ENCODE measurements around the gene PRTFDC1.

PRTFDC1 gene

DNA sequence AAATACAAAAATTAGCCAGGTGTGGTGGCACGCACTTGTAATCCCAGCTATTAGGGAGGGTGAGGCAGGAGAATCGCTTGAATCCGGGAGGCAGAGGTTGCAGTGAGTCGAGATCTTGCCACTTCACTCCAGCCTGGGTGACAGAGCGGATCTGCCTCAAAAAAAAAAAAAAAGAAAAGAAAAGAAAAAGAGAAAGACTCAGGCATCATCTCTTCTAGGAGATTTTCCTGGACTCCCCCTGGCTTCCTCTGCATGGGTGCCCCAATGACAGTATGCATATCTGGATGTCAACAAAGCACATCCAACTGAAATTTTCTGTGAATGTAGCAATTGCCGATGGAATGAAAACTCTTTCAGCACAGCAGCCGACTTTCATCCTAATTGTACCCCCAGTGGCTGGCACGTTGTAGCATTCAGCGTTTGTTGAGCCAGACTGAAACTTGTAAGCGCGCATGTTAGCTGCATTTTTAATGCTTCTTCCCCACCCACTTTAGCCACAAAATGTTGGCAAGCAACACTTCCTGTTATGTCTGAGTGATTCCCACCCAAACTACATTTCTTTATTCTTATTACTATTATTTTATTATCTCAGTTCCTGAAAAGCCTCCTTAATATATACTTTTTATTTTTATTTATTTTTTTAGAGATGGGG, 70.2 kb downstream of the PRTFDC1 start:
- H3K4me3 ChIP-seq (ENCODE audit: low read length), result no peak overlapping the region
- no peaks in the 10 kb centered on the region for H3K9me3 ChIP-seq (replicated peaks; ENCODE audit: insufficient read depth, low read length)
- no peak overlapping the region for H3K27ac ChIP-seq (ENCODE audit: low read length)
- no peak overlapping the region for H3K4me2 ChIP-seq (ENCODE audit: low read depth, low read length)
- no peaks in the 10 kb centered on the region for H3K79me2 ChIP-seq (ENCODE audit: low read length)
- no peaks in the 10 kb centered on the region for H3K36me3 ChIP-seq (replicated peaks; ENCODE audit: insufficient read depth, low read length)
- no peaks in the 10 kb centered on the region for H3K27me3 ChIP-seq (replicated peaks; ENCODE audit: insufficient read depth, low read length)
- no peak for DNase-seq
- no peaks in the 10 kb centered on the region for H3F3A ChIP-seq (ENCODE audit: insufficient read depth, low read length)
- H4K20me1 ChIP-seq (ENCODE audit: insufficient read depth, low read length), result no peaks in the 10 kb centered on the region
- H3K9ac ChIP-seq (ENCODE audit: low read length), result no peak overlapping the region
- no peaks in the 10 kb centered on the region for H3K4me1 ChIP-seq (ENCODE audit: low read length)
- no peak overlapping the region for H2AFZ ChIP-seq (ENCODE audit: low read length)
- H3K9me2 ChIP-seq (replicated peaks; ENCODE audit: insufficient read depth, low read length), result no peaks in the 10 kb centered on the region
- TF ChIP-seq EZH2phosphoT487 (IDR thresholded peaks at IDR 0.05; ENCODE audit: low read length), result no peak
- TF ChIP-seq EZH2 (optimal IDR thresholded peaks at IDR 0.05; ENCODE audit: low read depth, low read length), result no peak
- TF ChIP-seq, protein P1, sequence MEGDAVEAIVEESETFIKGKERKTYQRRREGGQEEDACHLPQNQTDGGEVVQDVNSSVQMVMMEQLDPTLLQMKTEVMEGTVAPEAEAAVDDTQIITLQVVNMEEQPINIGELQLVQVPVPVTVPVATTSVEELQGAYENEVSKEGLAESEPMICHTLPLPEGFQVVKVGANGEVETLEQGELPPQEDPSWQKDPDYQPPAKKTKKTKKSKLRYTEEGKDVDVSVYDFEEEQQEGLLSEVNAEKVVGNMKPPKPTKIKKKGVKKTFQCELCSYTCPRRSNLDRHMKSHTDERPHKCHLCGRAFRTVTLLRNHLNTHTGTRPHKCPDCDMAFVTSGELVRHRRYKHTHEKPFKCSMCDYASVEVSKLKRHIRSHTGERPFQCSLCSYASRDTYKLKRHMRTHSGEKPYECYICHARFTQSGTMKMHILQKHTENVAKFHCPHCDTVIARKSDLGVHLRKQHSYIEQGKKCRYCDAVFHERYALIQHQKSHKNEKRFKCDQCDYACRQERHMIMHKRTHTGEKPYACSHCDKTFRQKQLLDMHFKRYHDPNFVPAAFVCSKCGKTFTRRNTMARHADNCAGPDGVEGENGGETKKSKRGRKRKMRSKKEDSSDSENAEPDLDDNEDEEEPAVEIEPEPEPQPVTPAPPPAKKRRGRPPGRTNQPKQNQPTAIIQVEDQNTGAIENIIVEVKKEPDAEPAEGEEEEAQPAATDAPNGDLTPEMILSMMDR (IDR thresholded peaks at IDR 0.05; ENCODE audit: low read length), result no peak

DNA sequence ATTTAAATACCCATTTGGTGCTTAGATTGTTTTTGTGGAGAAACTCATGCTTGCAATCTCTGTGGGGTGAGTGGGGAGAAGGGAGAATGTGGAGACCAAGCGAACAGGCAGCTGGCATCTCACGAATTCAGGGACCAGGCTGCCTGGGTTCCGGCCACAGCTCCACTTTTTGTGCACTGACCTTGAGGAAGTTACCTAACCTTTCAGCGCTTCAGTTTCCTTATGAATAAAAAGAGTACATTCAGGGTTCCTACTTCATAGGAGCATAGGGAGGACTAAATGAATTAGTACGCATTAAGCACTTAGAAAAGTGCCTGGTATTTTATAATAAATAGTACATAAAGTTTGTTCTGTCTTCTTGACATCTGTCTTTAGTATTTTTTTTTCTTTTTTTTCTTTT, 72.5 kb downstream of the PRTFDC1 start:
- H3K4me1 ChIP-seq (ENCODE audit: low read length), result no peaks in the 10 kb centered on the region
- H3K9ac ChIP-seq (ENCODE audit: low read length), result no peak overlapping the region
- H3K9me2 ChIP-seq (replicated peaks; ENCODE audit: insufficient read depth, low read length), result no peaks in the 10 kb centered on the region
- no peak overlapping the region for H3K4me2 ChIP-seq (ENCODE audit: low read depth, low read length)
- no peaks in the 10 kb centered on the region for H3K36me3 ChIP-seq (replicated peaks; ENCODE audit: insufficient read depth, low read length)
- no peaks in the 10 kb centered on the region for H3K79me2 ChIP-seq (ENCODE audit: low read length)
- H2AFZ ChIP-seq (ENCODE audit: low read length), result no peak overlapping the region
- DNase-seq, result no peak
- H4K20me1 ChIP-seq (ENCODE audit: insufficient read depth, low read length), result no peaks in the 10 kb centered on the region
- H3K27ac ChIP-seq (ENCODE audit: low read length), result no peak overlapping the region
- H3F3A ChIP-seq (ENCODE audit: insufficient read depth, low read length), result no peaks in the 10 kb centered on the region
- H3K27me3 ChIP-seq (replicated peaks; ENCODE audit: insufficient read depth, low read length), result no peaks in the 10 kb centered on the region
- H3K4me3 ChIP-seq (ENCODE audit: low read length), result no peak overlapping the region
- no peaks in the 10 kb centered on the region; the same call in 1 of the 2 replicates for H3K9me3 ChIP-seq (replicated peaks; ENCODE audit: insufficient read depth, low read length)
- TF ChIP-seq EZH2phosphoT487 (IDR thresholded peaks at IDR 0.05; ENCODE audit: low read length), result no peak
- TF ChIP-seq, protein P1 (IDR thresholded peaks at IDR 0.05; ENCODE audit: low read length), result no peak
- no peak for TF ChIP-seq EZH2 (optimal IDR thresholded peaks at IDR 0.05; ENCODE audit: low read depth, low read length)

DNA sequence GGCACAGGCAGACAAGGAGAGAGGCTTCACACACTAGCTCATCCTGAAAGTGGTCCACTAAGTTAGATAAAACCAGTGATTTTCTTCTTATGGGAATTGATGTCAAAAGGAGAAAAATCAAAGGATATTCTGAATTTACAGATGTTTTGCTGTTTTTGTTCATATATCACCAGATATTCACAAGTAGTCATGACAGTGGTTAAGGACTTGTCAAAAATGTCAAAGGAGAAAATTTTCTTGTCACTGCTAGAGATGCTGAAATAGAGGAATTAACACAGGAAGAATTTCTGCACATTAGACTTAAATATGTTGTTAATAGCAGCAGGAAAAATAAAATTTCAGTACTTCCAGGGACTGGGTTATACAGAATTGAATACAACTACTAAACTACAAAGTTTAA, 78.3 kb downstream of the PRTFDC1 start:
- Histone ChIP-seq H2AFZ (ENCODE audit: low read length) (no peak overlapping the region), H3K4me1 (ENCODE audit: low read length) (peaks cover 9% of the 10 kb centered on the region), H3K27me3 (replicated peaks; ENCODE audit: insufficient read depth, low read length) (no peaks in the 10 kb centered on the region), H4K20me1 (ENCODE audit: insufficient read depth, low read length) (no peaks in the 10 kb centered on the region), H3K9ac (ENCODE audit: low read length) (no peak overlapping the region), H3K9me3 (replicated peaks; ENCODE audit: insufficient read depth, low read length) (no peaks in the 10 kb centered on the region; the same call in 1 of the 2 replicates), H3K9me2 (replicated peaks; ENCODE audit: insufficient read depth, low read length) (no peaks in the 10 kb centered on the region), H3K36me3 (replicated peaks; ENCODE audit: insufficient read depth, low read length) (no peaks in the 10 kb centered on the region), H3K27ac (ENCODE audit: low read length) (no peak overlapping the region), H3F3A (ENCODE audit: insufficient read depth, low read length) (no peaks in the 10 kb centered on the region), H3K79me2 (ENCODE audit: low read length) (no peaks in the 10 kb centered on the region), H3K4me3 (ENCODE audit: low read length) (no peak overlapping the region), H3K4me2 (ENCODE audit: low read depth, low read length) (no peak overlapping the region)
- TF ChIP-seq EZH2phosphoT487 (IDR thresholded peaks at IDR 0.05; ENCODE audit: low read length), result no peak
- TF ChIP-seq EZH2 (optimal IDR thresholded peaks at IDR 0.05; ENCODE audit: low read depth, low read length), result no peak
- TF ChIP-seq, protein P1 (IDR thresholded peaks at IDR 0.05; ENCODE audit: low read length), result no peak
- no peak for DNase-seq
